ENCODE data around the gene PARP16. TPM values are rescaled to one million over a fixed set of nuclear protein-coding genes. Genes with fewer than 3 reads are reported as not detected.

Gene PARP16
- total RNA-seq (1 to 10 TPM; 3.2 to 6.3 (median 4.5) TPM), polyA plus RNA-seq (1 to 10 TPM; 2.8 to 4.3 (median 3.3) TPM)
- long read RNA-seq, donor 1, partial matches to known transcripts = 0 of 1 reads
- long read RNA-seq, donor 1, other reads (novel, unspliced or antisense) = 0 of 1 reads
- long read RNA-seq, donor 2, transcript PARP16-206 (6 exons, 2,343 nt) = major isoform, 10 of 12 reads
- long read RNA-seq, donor 2, partial matches to known transcripts = 1 of 12 reads
- long read RNA-seq, donor 2, other reads (novel, unspliced or antisense) = 0 of 12 reads

GRCh38 chr15:65286704-65287519, at the start of gene PARP16:
PARP16 (minus strand) TSS chr15:65286883; CDS start chr15:65286426, 457 bp downstream.
- peak within 1 kb of the TSS; percentile 71 for H3K4me3 ChIP-seq
- peaks cover 20% of the 10 kb centered on the region for H3K4me1 ChIP-seq
- H3K27ac ChIP-seq = peak within 1 kb of the TSS; percentile 95
- ATAC-seq (peak; percentile 94 to 96 (median 95)), DNase-seq (peak; percentile 91 to 96)
- intact Hi-C loops (cut with DNase I) = no loop called here
- no peaks in the 10 kb centered on the region for H3K36me3 ChIP-seq (ENCODE audit: insufficient read depth in 1 of 2, low read depth in 1 of 2)
- no peaks in the 10 kb centered on the region for H3K27me3 ChIP-seq (ENCODE audit: insufficient read depth in 3 of 3, low read length in 2 of 3)
- TF ChIP-seq CTCF (IDR thresholded peaks at IDR 0.05) = peak; percentile 43
- 2 to 3% (median 3%) methylated on average over 31 to 62 of the region's 62 CpGs for WGBS, 3 donors
- no peaks in the 10 kb centered on the region for H3K9me3 ChIP-seq

GRCh38 chr15:65335278-65336055, 48.8 kb upstream of the PARP16 start:
- Histone ChIP-seq H3K4me3 (no peak overlapping the region), H3K9me3 (no peaks in the 10 kb centered on the region), H3K36me3 (ENCODE audit: insufficient read depth in 1 of 2, low read depth in 1 of 2) (no peaks in the 10 kb centered on the region), H3K27ac (no peak overlapping the region), H3K4me1 (no peaks in the 10 kb centered on the region), H3K27me3 (ENCODE audit: insufficient read depth in 3 of 3, low read length in 2 of 3) (peaks cover 0 to 2% (median 0%) of the 10 kb centered on the region in 3 donors)
- TF ChIP-seq CTCF (IDR thresholded peaks at IDR 0.05) = no peak
- 89 to 91% (median 90%) methylated on average over 19 of the region's 19 CpGs for WGBS, 3 donors
- ATAC-seq (no peak), DNase-seq (peak in 1 of 2 donors; percentile 28)
- intact Hi-C loops (cut with DNase I) = no loop called here

- DNase-seq = peak in 1 of 2 donors; percentile 40
- Histone ChIP-seq H3K9me3 (no peaks in the 10 kb centered on the region), H3K27me3 (ENCODE audit: insufficient read depth in 3 of 3, low read length in 2 of 3) (peaks cover 0 to 2% (median 0%) of the 10 kb centered on the region in 3 donors), H3K27ac (no peak overlapping the region), H3K4me3 (no peak overlapping the region), H3K36me3 (ENCODE audit: insufficient read depth in 1 of 2, low read depth in 1 of 2) (no peaks in the 10 kb centered on the region), H3K4me1 (no peaks in the 10 kb centered on the region)
- 69 to 72% (median 71%) methylated on average over 19 to 20 of the region's 20 CpGs for WGBS, 3 donors
- intact Hi-C loops (cut with DNase I) = no loop called here
- ATAC-seq = no peak
- no peak for TF ChIP-seq CTCF (IDR thresholded peaks at IDR 0.05)
These were observed 48.0 kb upstream of the PARP16 start for GRCh38 chr15:65334586-65335231.

- WGBS, 3 donors = 78 to 80% (median 79%) methylated on average over 5 of the region's 5 CpGs
- intact Hi-C loops (cut with DNase I) = no loop called here
These were observed 47.2 kb upstream of the PARP16 start for GRCh38 chr15:65333856-65334255.

More at GRCh38 chr15:65333856-65334255, 47.2 kb upstream of the PARP16 start:
- H3K27me3 ChIP-seq (ENCODE audit: insufficient read depth in 3 of 3, low read length in 2 of 3) = peaks cover 0 to 2% (median 0%) of the 10 kb centered on the region in 3 donors
- no peak for ATAC-seq
- no peak overlapping the region for H3K27ac ChIP-seq
- DNase-seq = peak in 1 of 2 donors; percentile 6
- H3K4me3 ChIP-seq = no peak overlapping the region
- H3K9me3 ChIP-seq = no peaks in the 10 kb centered on the region
- TF ChIP-seq CTCF (IDR thresholded peaks at IDR 0.05) = no peak
- H3K4me1 ChIP-seq = no peaks in the 10 kb centered on the region
- H3K36me3 ChIP-seq (ENCODE audit: insufficient read depth in 1 of 2, low read depth in 1 of 2) = no peaks in the 10 kb centered on the region
